ENCODE data around the gene CASP1.

- TF ChIP-seq TAF1 (IDR thresholded peaks at IDR 0.05; ENCODE audit: low read depth, low read length) (no peak), POLR2A (IDR thresholded peaks at IDR 0.05; ENCODE audit: low read depth, low read length) (no peak), POLR2AphosphoS5 (IDR thresholded peaks at IDR 0.05; ENCODE audit: low read depth, low read length) (no peak), POU2F2 (IDR thresholded peaks at IDR 0.05; ENCODE audit: low read depth, low read length) (no peak), PAX5 (IDR thresholded peaks at IDR 0.05; ENCODE audit: insufficient read depth, low read length, severe bottlenecking) (no peak), SPI1 (IDR thresholded peaks at IDR 0.05; ENCODE audit: low read depth, low read length) (no peak)
These were observed 43.0 kb downstream of the CASP1 start for GRCh38 chr11:104991994-104992393.

All from GM12891 (cell line).